ENCODE measurements around the gene MRPL1. TPM values are rescaled to one million over a fixed set of nuclear protein-coding genes. Genes with fewer than 3 reads are reported as not detected.
"Not testable (repeated sequence)": the region's sequence is repeated elsewhere in the genome, so short reads cannot be mapped to it uniquely, and the experiment has no call there.

MRPL1 gene
- polyA plus RNA-seq, 3 donors, result 4.0 to 11.8 (median 10.7) TPM

- H2AFZ ChIP-seq (ENCODE audit: insufficient read depth, low read depth, low read length, poor library complexity, severe bottlenecking); H3K36me3 ChIP-seq (replicated peaks in 1 of 2; ENCODE audit: control insufficient read depth in 1 of 2, insufficient read depth in 2 of 2, low read length in 2 of 2); H3K4me1 ChIP-seq (ENCODE audit: control insufficient read depth in 1 of 2, insufficient read depth in 2 of 2, low read length in 2 of 2); H3K9me3 ChIP-seq (replicated peaks in 1 of 2; ENCODE audit: control insufficient read depth in 1 of 2, insufficient read depth in 1 of 2, low read length in 2 of 2); H3K9ac ChIP-seq (ENCODE audit: insufficient read depth, low read length, poor library complexity, severe bottlenecking); H3K4me3 Mint-ChIP-seq; intact Hi-C loops (cut with micrococcal nuclease); H3K4me1 Mint-ChIP-seq; H3K27me3 ChIP-seq (ENCODE audit: control insufficient read depth in 2 of 2, insufficient read depth in 2 of 2, low read length in 2 of 2); H3K4me2 ChIP-seq (replicated peaks; ENCODE audit: extremely low read depth, low read length, poor library complexity, severe bottlenecking); H3K27ac ChIP-seq (ENCODE audit: low read depth in 1 of 2, low read length in 2 of 2); H3K79me2 ChIP-seq (ENCODE audit: insufficient read depth, low read length); H3K27me3 Mint-ChIP-seq (ENCODE audit: low read depth in 3 of 3); H3K27ac Mint-ChIP-seq; DNase-seq; H3K4me3 ChIP-seq (replicated peaks in 1 of 3; ENCODE audit: low read depth in 2 of 3, low read length in 3 of 3); H4K20me1 ChIP-seq (ENCODE audit: insufficient read depth, low read length); H3K36me3 Mint-ChIP-seq: not testable (repeated sequence)
- WGBS (ENCODE audit: insufficient coverage), result no CpG with 5 or more reads among the region's 6 CpGs
- peaks cover 6 to 13% (median 10%) of the 10 kb centered on the region in 7 donors for H3K9me3 Mint-ChIP-seq
Measured at GRCh38 chr4:77982900-77983540, 120.4 kb downstream of the MRPL1 start.

GRCh38 chr4:77983612-77984311, 121.1 kb downstream of the MRPL1 start:
- H2AFZ ChIP-seq (ENCODE audit: insufficient read depth, low read depth, low read length, poor library complexity, severe bottlenecking); H3K27me3 Mint-ChIP-seq (ENCODE audit: low read depth in 3 of 3); H3K4me1 ChIP-seq (ENCODE audit: control insufficient read depth in 1 of 2, insufficient read depth in 2 of 2, low read length in 2 of 2); H3K9me3 ChIP-seq (replicated peaks in 1 of 2; ENCODE audit: control insufficient read depth in 1 of 2, insufficient read depth in 1 of 2, low read length in 2 of 2); H3K4me3 ChIP-seq (replicated peaks in 1 of 3; ENCODE audit: low read depth in 2 of 3, low read length in 3 of 3); H3K27ac ChIP-seq (ENCODE audit: low read depth in 1 of 2, low read length in 2 of 2); H4K20me1 ChIP-seq (ENCODE audit: insufficient read depth, low read length); H3K4me3 Mint-ChIP-seq; intact Hi-C loops (cut with micrococcal nuclease); H3K36me3 ChIP-seq (replicated peaks in 1 of 2; ENCODE audit: control insufficient read depth in 1 of 2, insufficient read depth in 2 of 2, low read length in 2 of 2); H3K27ac Mint-ChIP-seq; H3K79me2 ChIP-seq (ENCODE audit: insufficient read depth, low read length); H3K4me2 ChIP-seq (replicated peaks; ENCODE audit: extremely low read depth, low read length, poor library complexity, severe bottlenecking); DNase-seq; H3K36me3 Mint-ChIP-seq; H3K9ac ChIP-seq (ENCODE audit: insufficient read depth, low read length, poor library complexity, severe bottlenecking); H3K4me1 Mint-ChIP-seq; H3K27me3 ChIP-seq (ENCODE audit: control insufficient read depth in 2 of 2, insufficient read depth in 2 of 2, low read length in 2 of 2): not testable (repeated sequence)
- WGBS (ENCODE audit: insufficient coverage), result 98% methylated on average over 11 of the region's 44 CpGs
- H3K9me3 Mint-ChIP-seq, result peaks cover 6 to 16% (median 10%) of the 10 kb centered on the region in 7 donors

- no peak overlapping the region for H3K9ac ChIP-seq (ENCODE audit: insufficient read depth, low read length, poor library complexity, severe bottlenecking)
- no peak overlapping the region for H3K27ac ChIP-seq (ENCODE audit: low read depth in 1 of 2, low read length in 2 of 2)
- no peak overlapping the region for H3K4me3 ChIP-seq (replicated peaks in 1 of 3; ENCODE audit: low read depth in 2 of 3, low read length in 3 of 3)
- Mint-ChIP-seq H3K27ac (no peak overlapping the region), H3K36me3 (no peaks in the 10 kb centered on the region), H3K9me3 (peaks cover 0 to 9% (median 3%) of the 10 kb centered on the region in 7 donors), H3K4me1 (peaks cover 3% of the 10 kb centered on the region), H3K4me3 (no peak overlapping the region), H3K27me3 (ENCODE audit: low read depth in 3 of 3) (peaks cover 2 to 5% (median 2%) of the 10 kb centered on the region in 3 donors)
- no peaks in the 10 kb centered on the region for H3K79me2 ChIP-seq (ENCODE audit: insufficient read depth, low read length)
- no peaks in the 10 kb centered on the region for H3K9me3 ChIP-seq (replicated peaks in 1 of 2; ENCODE audit: control insufficient read depth in 1 of 2, insufficient read depth in 1 of 2, low read length in 2 of 2)
- no peaks in the 10 kb centered on the region for H3K36me3 ChIP-seq (replicated peaks in 1 of 2; ENCODE audit: control insufficient read depth in 1 of 2, insufficient read depth in 2 of 2, low read length in 2 of 2)
- TF ChIP-seq CTCF (IDR thresholded peaks at IDR 0.05), result no peak
- no peak for DNase-seq
- no peaks in the 10 kb centered on the region for H3K27me3 ChIP-seq (ENCODE audit: control insufficient read depth in 2 of 2, insufficient read depth in 2 of 2, low read length in 2 of 2)
- no peak overlapping the region for H3K4me2 ChIP-seq (replicated peaks; ENCODE audit: extremely low read depth, low read length, poor library complexity, severe bottlenecking)
- H2AFZ ChIP-seq (ENCODE audit: insufficient read depth, low read depth, low read length, poor library complexity, severe bottlenecking), result no peak overlapping the region
- no peaks in the 10 kb centered on the region for H3K4me1 ChIP-seq (ENCODE audit: control insufficient read depth in 1 of 2, insufficient read depth in 2 of 2, low read length in 2 of 2)
- H4K20me1 ChIP-seq (ENCODE audit: insufficient read depth, low read length), result no peaks in the 10 kb centered on the region
- intact Hi-C loops (cut with micrococcal nuclease), result no loop called here
Measured at GRCh38 chr4:77989968-77990367, 127.3 kb downstream of the MRPL1 start.

All from CD14-positive monocyte (primary cell).